WTC11 (cell line): ENCODE data around the gene ARFIP1. TPM values are rescaled to one million over a fixed set of nuclear protein-coding genes. Genes with fewer than 3 reads are reported as not detected.

Experiments
- ATAC-seq: fragments of 200-7000 bp; cut with Tn5 transposase; 2 replicates; pipeline ENCODE4 v1.10.0; 2021; ENCODE audit warnings: mild to moderate bottlenecking, moderate library complexity
- Bru-seq: library from RNA; stranded (reverse); fragments of 400-500 nt; gene quantifications from one replicate; lab custom pipeline; 2021; lab: Mats Ljungman, UMichigan
- CTCF ChIA-PET: fragments of 300-600 bp; sonication (Branson Sonifier 250); formaldehyde crosslinking; loops from one replicate; lab custom pipeline; 2021; ENCODE audit warnings: antibody characterized with exemption; lab: Charles Lee
- POLR2A ChIA-PET: fragments of 350-600 bp; sonication (Branson Sonifier 250); formaldehyde crosslinking; loops from one replicate; lab custom pipeline; 2021; ENCODE audit warnings: antibody characterized with exemption; lab: Charles Lee
- DNase-seq: peaks from one replicate; pipeline ENCODE4 v3.0.0; 2021; ENCODE audit warnings: low spot score
- H3K27ac Mint-ChIP-seq: 2 replicates; pipeline ENCODE4 v1.8.0; 2021; ENCODE audit warnings: mixed read lengths
- H3K27me3 Mint-ChIP-seq: 2 replicates; pipeline ENCODE4 v1.8.0; 2021; ENCODE audit warnings: low read depth, mild to moderate bottlenecking, moderate library complexity, mixed read lengths
- H3K36me3 Mint-ChIP-seq: 2 replicates; pipeline ENCODE4 v1.8.0; 2021; ENCODE audit warnings: mixed read lengths
- H3K4me1 Mint-ChIP-seq: 2 replicates; pipeline ENCODE4 v1.8.0; 2022; ENCODE audit warnings: mixed read lengths
- H3K4me3 Mint-ChIP-seq: 2 replicates; pipeline ENCODE4 v1.8.0; 2021; ENCODE audit warnings: mild to moderate bottlenecking, moderate library complexity, mixed read lengths
- H3K9me3 Mint-ChIP-seq: 2 replicates; pipeline ENCODE4 v1.8.0; 2021; ENCODE audit warnings: mixed read lengths
- ATF1 ChIP-seq: sonication (generic); formaldehyde crosslinking; IDR thresholded peaks from 2 replicates; pipeline ENCODE4 v1.8.1; 2023; ENCODE audit warnings: mild to moderate bottlenecking, moderate library complexity, missing genetic modification reagents
- ATF3 ChIP-seq: sonication (generic); formaldehyde crosslinking; conservative IDR thresholded peaks from 2 replicates; pipeline ENCODE4 v1.8.1; 2022; ENCODE audit warnings: mild to moderate bottlenecking, missing genetic modification reagents
- ATF6 ChIP-seq: sonication (generic); formaldehyde crosslinking; IDR thresholded peaks from 2 replicates; pipeline ENCODE4 v1.8.1; 2023; ENCODE audit warnings: mild to moderate bottlenecking, missing genetic modification reagents
- CDX4 ChIP-seq: fragments of 250-450 bp; sonication (Bioruptor Pico); IDR thresholded peaks from 2 replicates; pipeline ENCODE4 v1.9.0; 2021; ENCODE audit warnings: moderate library complexity, mild to moderate bottlenecking, inconsistent platforms, borderline replicate concordance
- CREB1 ChIP-seq: sonication (generic); formaldehyde crosslinking; IDR thresholded peaks from 2 replicates; pipeline ENCODE4 v1.8.0; 2023; ENCODE audit warnings: mild to moderate bottlenecking, missing genetic modification reagents
- CREM ChIP-seq: sonication (generic); formaldehyde crosslinking; IDR thresholded peaks from 2 replicates; pipeline ENCODE4 v1.8.1; 2022; ENCODE audit warnings: mild to moderate bottlenecking, missing genetic modification reagents, moderate library complexity
- E2F5 ChIP-seq: sonication (generic); formaldehyde crosslinking; IDR thresholded peaks from 2 replicates; pipeline ENCODE4 v1.8.1; 2022; ENCODE audit warnings: mild to moderate bottlenecking, moderate library complexity, missing genetic modification reagents
- FOXJ3 ChIP-seq: sonication (generic); formaldehyde crosslinking; IDR thresholded peaks from 2 replicates; pipeline ENCODE4 v1.9.0; 2021; ENCODE audit warnings: missing genetic modification reagents, mild to moderate bottlenecking, borderline replicate concordance
- FOXP1 ChIP-seq: sonication (generic); formaldehyde crosslinking; IDR thresholded peaks from 2 replicates; pipeline ENCODE4 v1.8.0; 2022; ENCODE audit warnings: missing genetic modification reagents, mild to moderate bottlenecking, moderate library complexity, borderline replicate concordance
- GRHL2 ChIP-seq: fragments of 250-450 bp; sonication (Bioruptor Pico); IDR thresholded peaks from 2 replicates; pipeline ENCODE4 v1.8.0; 2022; ENCODE audit warnings: mild to moderate bottlenecking, moderate library complexity; ENCODE audit not compliant: insufficient replicate concordance, severe bottlenecking
- JAZF1 ChIP-seq: fragments of 250-450 bp; sonication (Bioruptor Pico); IDR thresholded peaks from 2 replicates; pipeline ENCODE4 v1.9.0; 2021; ENCODE audit warnings: moderate library complexity, mild to moderate bottlenecking, inconsistent platforms
- MLX ChIP-seq: sonication (generic); formaldehyde crosslinking; IDR thresholded peaks from 2 replicates; pipeline ENCODE4 v1.8.1; 2023; ENCODE audit warnings: mild to moderate bottlenecking, missing genetic modification reagents, moderate library complexity
- NFYB ChIP-seq: sonication (generic); formaldehyde crosslinking; conservative IDR thresholded peaks from 2 replicates; pipeline ENCODE4 v1.8.0; 2022; ENCODE audit warnings: low read depth, missing genetic modification reagents
- PRDM15 ChIP-seq: sonication (generic); formaldehyde crosslinking; IDR thresholded peaks from 2 replicates; pipeline ENCODE4 v1.8.0; 2022; ENCODE audit warnings: missing genetic modification reagents
- RELA ChIP-seq: sonication (generic); formaldehyde crosslinking; IDR thresholded peaks from 2 replicates; pipeline ENCODE4 v1.8.1; 2022; ENCODE audit warnings: missing genetic modification reagents, mild to moderate bottlenecking, borderline replicate concordance
- SMAD4 ChIP-seq: sonication (generic); formaldehyde crosslinking; IDR thresholded peaks from 2 replicates; pipeline ENCODE4 v1.8.0; 2022; ENCODE audit warnings: mild to moderate bottlenecking, missing genetic modification reagents
- USF2 ChIP-seq: sonication (generic); formaldehyde crosslinking; IDR thresholded peaks from 2 replicates; pipeline ENCODE4 v1.8.1; 2023; ENCODE audit warnings: mild to moderate bottlenecking, missing genetic modification reagents, moderate library complexity
- ZBTB21 ChIP-seq: sonication (generic); formaldehyde crosslinking; IDR thresholded peaks from 2 replicates; pipeline ENCODE4 v1.8.1; 2023; ENCODE audit warnings: mild to moderate bottlenecking, missing genetic modification reagents, borderline replicate concordance
- ZNF121 ChIP-seq: sonication (generic); formaldehyde crosslinking; IDR thresholded peaks from 2 replicates; pipeline ENCODE4 v1.8.0; 2023; ENCODE audit warnings: missing genetic modification reagents
- ZNF138 ChIP-seq: sonication (generic); formaldehyde crosslinking; conservative IDR thresholded peaks from 2 replicates; pipeline ENCODE4 v1.8.1; 2022; ENCODE audit warnings: mild to moderate bottlenecking, moderate library complexity, missing genetic modification reagents
- ZNF281 ChIP-seq: sonication (generic); formaldehyde crosslinking; IDR thresholded peaks from 2 replicates; pipeline ENCODE4 v1.8.0; 2023; ENCODE audit warnings: mild to moderate bottlenecking, missing genetic modification reagents
- long read RNA-seq, 3 experiments: library from RNA in 1 of 3; library from capped mRNA in 1 of 3; library from polyadenylated mRNA in 1 of 3; unstranded in 2 of 3; stranded (forward) in 1 of 3; transcript quantifications; one replicate each; pipeline ENCODE4 v2.0.0, GENCODE V29; 2021
- total RNA-seq: library from RNA; stranded (reverse); gene quantifications from 3 replicates; pipeline ENCODE4 v1.2.3, GENCODE V29; 2021

Gene ARFIP1
- total RNA-seq (29.2 to 35.3 TPM (median 31.2 TPM) in 3 replicates), Bru-seq, nascent RNA (percentile 85 among the genes with signal in this experiment)
- long read RNA-seq, experiment 1, transcript ARFIP1-203 (8 exons, 1,601 nt): minor isoform, 32 of 234 reads
- long read RNA-seq, experiment 1, transcript ARFIP1-205 (9 exons, 3,424 nt): minor isoform, 29 of 234 reads
- long read RNA-seq, experiment 1, transcript ARFIP1-202 (8 exons, 1,302 nt): minor isoform, 62 of 234 reads
- long read RNA-seq, experiment 1, transcript ARFIP1-201 (9 exons, 3,111 nt): major isoform, 68 of 234 reads
- long read RNA-seq, experiment 1, partial matches to known transcripts: 9 of 234 reads
- long read RNA-seq, experiment 1, other reads (novel, unspliced or antisense): 34 of 234 reads
- long read RNA-seq, experiment 2, transcript ARFIP1-201 (9 exons, 3,111 nt): major isoform, 14 of 51 reads
- long read RNA-seq, experiment 2, partial matches to known transcripts: 22 of 51 reads
- long read RNA-seq, experiment 2, other reads (novel, unspliced or antisense): 5 of 51 reads
- long read RNA-seq, experiment 3, transcript ARFIP1-201 (9 exons, 3,111 nt): minor isoform, 11 of 84 reads
- long read RNA-seq, experiment 3, transcript ARFIP1-205 (9 exons, 3,424 nt): minor isoform, 9 of 84 reads
- long read RNA-seq, experiment 3, transcript ARFIP1-202 (8 exons, 1,302 nt): major isoform, 23 of 84 reads
- long read RNA-seq, experiment 3, transcript ARFIP1-203 (8 exons, 1,601 nt): minor isoform, 12 of 84 reads
- long read RNA-seq, experiment 3, partial matches to known transcripts: 1 of 84 reads
- long read RNA-seq, experiment 3, other reads (novel, unspliced or antisense): 28 of 84 reads

GRCh38 chr4:152779513-152780266 is at the start of gene ARFIP1, which contains the start of gene TIGD4:
TSS of gene ARFIP1 (plus strand) at chr4:152779954. CDS start at chr4:152829634, 49,680 bp downstream.
TSS of gene TIGD4 (minus strand) at chr4:152779730. CDS start at chr4:152771004, 8,726 bp downstream.
- Mint-ChIP-seq H3K36me3 (0 out of 2 replicates have a peak, but pooled peaks cover 3% of the 10 kb centered on the region), H3K27me3 (no peaks in the 10 kb centered on the region; the same call in 1 of the 2 replicates), H3K9me3 (no peaks in the 10 kb centered on the region), H3K27ac (peak within 1 kb of the TSS; percentile 100), H3K4me1 (peaks cover 27% of the 10 kb centered on the region), H3K4me3 (peak within 1 kb of the TSS; percentile 99)
- ChIA-PET POLR2A (interaction anchor here (0.8 to 2.3 kb wide), 3 partner anchors 101 to 347 kb away, joined by 4 to 18 read pairs (median 5); partner anchors contain the start of gene FHDC1), CTCF (interaction anchor here (0.6 to 2.7 kb wide), 19 partner anchors 10 to 384 kb away, joined by 3 to 16 read pairs (median 4); partner anchors contain the start of gene FHDC1)
- DNase-seq: peak; percentile 99
- peak; percentile 93 for ATAC-seq
- TF ChIP-seq FOXP1 (CRISPR knock-in tag) (peak; percentile 19; the same call in 1 of the 2 replicates), SMAD4 (CRISPR knock-in tag) (no peak), CREM (CRISPR knock-in tag) (no peak), E2F5 (no peak), CDX4 (CRISPR knock-in tag) (no peak), ZNF121 (CRISPR knock-in tag) (no peak), ATF6 (no peak), FOXJ3 (CRISPR knock-in tag) (0 out of 2 replicates have a peak, but pooled peaks have one; percentile 10), GRHL2 (CRISPR knock-in tag) (no peak), MLX (CRISPR knock-in tag) (no peak), ATF1 (CRISPR knock-in tag) (no peak), ATF3 (CRISPR knock-in tag) (no peak), NFYB (CRISPR knock-in tag) (no peak), PRDM15 (no peak), ZNF138 (CRISPR knock-in tag) (no peak), ZNF281 (no peak), JAZF1 (CRISPR knock-in tag) (no peak), USF2 (CRISPR knock-in tag) (no peak), ZBTB21 (CRISPR knock-in tag) (no peak), CREB1 (no peak), RELA (no peak)
